ENCODE measurements around the gene FBXO11. TPM values are rescaled to one million over a fixed set of nuclear protein-coding genes. Genes with fewer than 3 reads are reported as not detected.

Gene FBXO11
- total RNA-seq = 34.7 TPM
- long read RNA-seq, full-length matches to known transcripts = 42 of 50 reads
- long read RNA-seq, partial matches to known transcripts = 4 of 50 reads
- long read RNA-seq, other reads (novel, unspliced or antisense) = 4 of 50 reads

DNA sequence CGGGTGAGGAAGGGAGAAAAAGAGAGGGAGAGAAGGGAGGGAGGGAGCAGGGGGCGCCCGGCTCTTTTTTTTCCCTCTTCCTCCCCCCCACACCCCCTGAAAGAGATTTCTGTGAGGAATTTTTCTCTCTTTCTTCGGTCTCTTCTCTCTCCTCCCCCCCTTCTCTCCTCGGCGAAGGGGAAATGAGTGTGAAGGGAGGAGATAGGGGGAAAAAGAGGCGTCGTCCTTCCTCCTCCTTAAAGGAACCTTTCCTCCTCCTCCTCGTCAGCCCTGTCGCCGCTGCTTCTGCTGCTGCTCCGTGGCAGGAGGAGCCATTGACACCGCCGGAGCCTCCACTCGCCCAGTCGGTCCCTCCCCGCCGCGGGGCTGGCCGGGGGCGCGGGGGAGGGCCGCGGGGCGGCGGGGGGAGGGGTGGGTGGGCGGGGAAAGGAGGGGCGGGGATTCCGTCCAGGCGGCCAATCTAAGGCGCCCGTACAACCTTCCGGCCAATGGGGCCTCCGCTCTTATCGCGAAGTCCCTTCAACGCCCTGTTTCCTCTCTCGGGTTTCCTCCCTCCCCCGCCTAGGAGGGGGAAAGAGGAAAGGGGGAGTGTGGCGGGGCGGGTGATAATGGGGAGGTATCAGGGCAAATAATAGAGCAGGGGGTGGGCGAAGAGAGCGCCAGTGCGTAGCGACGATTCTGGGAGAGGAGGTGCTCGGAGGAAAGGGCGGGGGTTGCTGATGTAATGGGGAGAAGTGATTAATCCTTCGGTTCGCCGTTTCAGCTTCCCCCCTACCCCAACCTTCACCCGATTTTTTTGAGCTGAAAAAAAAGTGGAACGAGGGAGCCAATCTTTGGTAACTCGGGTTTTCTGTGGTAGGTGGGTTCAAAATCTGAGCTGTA, at the start of gene FBXO11:
Gene FBXO11 (minus strand): TSS at position 342 of the 882 bp plus-strand sequence. CDS start 778 bp downstream, outside the sequence.
- Histone ChIP-seq H3K27me3 (ENCODE audit: low read depth) (no peaks in the 10 kb centered on the region), H3K27ac (replicated peaks) (peak within 1 kb of the TSS; percentile 99), H3K36me3 (no peaks in the 10 kb centered on the region), H3K4me3 (peak within 1 kb of the TSS; percentile 98), H3K4me1 (peaks cover 56% of the 10 kb centered on the region), H3K9me3 (replicated peaks) (no peaks in the 10 kb centered on the region)
- intact Hi-C loops (cut with micrococcal nuclease) = loop anchor here (2.0 kb wide), 1 partner anchor 200 kb away; no protein-coding TSS in a partner anchor
- DNase-seq = peak; percentile 96
- TF ChIP-seq, protein P1, sequence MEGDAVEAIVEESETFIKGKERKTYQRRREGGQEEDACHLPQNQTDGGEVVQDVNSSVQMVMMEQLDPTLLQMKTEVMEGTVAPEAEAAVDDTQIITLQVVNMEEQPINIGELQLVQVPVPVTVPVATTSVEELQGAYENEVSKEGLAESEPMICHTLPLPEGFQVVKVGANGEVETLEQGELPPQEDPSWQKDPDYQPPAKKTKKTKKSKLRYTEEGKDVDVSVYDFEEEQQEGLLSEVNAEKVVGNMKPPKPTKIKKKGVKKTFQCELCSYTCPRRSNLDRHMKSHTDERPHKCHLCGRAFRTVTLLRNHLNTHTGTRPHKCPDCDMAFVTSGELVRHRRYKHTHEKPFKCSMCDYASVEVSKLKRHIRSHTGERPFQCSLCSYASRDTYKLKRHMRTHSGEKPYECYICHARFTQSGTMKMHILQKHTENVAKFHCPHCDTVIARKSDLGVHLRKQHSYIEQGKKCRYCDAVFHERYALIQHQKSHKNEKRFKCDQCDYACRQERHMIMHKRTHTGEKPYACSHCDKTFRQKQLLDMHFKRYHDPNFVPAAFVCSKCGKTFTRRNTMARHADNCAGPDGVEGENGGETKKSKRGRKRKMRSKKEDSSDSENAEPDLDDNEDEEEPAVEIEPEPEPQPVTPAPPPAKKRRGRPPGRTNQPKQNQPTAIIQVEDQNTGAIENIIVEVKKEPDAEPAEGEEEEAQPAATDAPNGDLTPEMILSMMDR (IDR thresholded peaks at IDR 0.05; ENCODE audit: borderline replicate concordance) = peak; percentile 71

DNA sequence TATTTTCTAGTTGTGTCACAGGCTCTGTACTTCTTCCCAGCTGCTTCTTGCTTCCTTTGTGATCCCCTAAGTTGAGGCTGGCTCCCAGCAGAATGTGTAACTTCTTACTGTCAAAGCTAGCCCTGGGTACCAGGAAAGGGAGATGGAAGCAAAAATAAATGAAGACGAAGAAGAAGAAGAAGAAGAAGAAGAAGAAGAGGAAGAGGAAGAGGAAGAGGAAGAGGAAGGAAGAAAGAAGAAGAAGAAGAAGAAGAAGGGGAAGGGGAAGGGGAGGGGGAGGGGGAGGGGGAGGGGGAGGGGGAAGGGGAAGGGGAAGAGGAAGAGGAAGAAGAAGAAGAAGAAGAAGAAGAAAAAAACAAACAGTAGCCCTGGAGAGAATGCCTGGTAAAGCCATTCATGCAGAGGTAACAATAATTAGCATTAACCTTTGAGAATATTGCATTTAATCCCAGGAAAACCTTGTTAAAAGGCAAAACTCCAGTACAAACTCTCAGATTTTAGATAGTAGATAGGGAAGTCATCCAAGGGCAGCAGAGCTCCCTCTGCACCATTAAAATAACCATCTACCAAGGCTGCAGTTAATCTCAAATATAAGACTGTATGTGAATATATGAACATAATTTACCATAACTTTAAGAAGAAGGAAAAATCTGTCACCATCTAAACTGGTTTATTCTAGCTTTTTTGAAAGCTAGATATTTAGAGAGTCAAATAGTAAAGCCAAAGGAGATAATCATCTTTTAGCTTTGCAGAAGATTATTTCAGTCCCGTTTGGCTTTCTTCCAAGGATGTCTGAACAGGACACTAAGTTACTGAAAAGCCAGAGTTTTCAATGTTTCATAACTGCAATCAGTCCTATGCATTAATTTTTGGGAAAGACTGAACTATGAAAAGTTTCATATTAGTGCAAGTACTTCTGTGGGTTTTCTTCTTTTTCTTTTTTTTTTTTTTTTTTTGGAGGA, 44.3 kb upstream of the FBXO11 start:
- intact Hi-C loops (cut with micrococcal nuclease) = no loop called here
- H3K9me3 ChIP-seq (replicated peaks) = no peaks in the 10 kb centered on the region
- no peak overlapping the region for H3K4me3 ChIP-seq
- H3K4me1 ChIP-seq = no peaks in the 10 kb centered on the region
- H3K36me3 ChIP-seq = no peaks in the 10 kb centered on the region
- no peak overlapping the region for H3K27ac ChIP-seq (replicated peaks)
- DNase-seq = no peak
- TF ChIP-seq, protein P1 (IDR thresholded peaks at IDR 0.05; ENCODE audit: borderline replicate concordance) = no peak
- peaks cover 10% of the 10 kb centered on the region for H3K27me3 ChIP-seq (ENCODE audit: low read depth)

DNA sequence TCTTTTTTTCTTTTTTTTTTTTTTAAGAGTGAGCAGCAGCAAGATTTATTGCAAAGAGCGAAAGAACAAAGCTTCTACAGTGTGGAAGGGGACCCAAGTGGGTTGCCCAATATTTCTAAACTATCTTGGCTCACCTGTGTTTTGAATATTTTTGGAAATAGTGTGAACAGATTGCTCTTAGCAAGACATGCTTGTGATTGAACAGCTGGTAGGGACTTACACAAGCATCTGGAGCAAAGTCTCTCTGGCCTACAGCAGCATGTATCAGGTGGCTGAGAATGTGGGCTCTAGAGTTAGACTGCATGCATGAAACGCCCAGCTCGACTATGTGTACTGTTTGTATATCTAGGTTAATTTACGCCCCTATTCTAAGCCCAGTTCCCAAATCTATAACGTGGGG, 40.3 kb upstream of the FBXO11 start:
- TF ChIP-seq, protein P1 (IDR thresholded peaks at IDR 0.05; ENCODE audit: borderline replicate concordance) = no peak
- no peaks in the 10 kb centered on the region for H3K4me1 ChIP-seq
- no peaks in the 10 kb centered on the region for H3K9me3 ChIP-seq (replicated peaks)
- H3K27ac ChIP-seq (replicated peaks) = no peak overlapping the region
- intact Hi-C loops (cut with micrococcal nuclease) = no loop called here
- DNase-seq = no peak
- peaks cover 4% of the 10 kb centered on the region for H3K27me3 ChIP-seq (ENCODE audit: low read depth)
- no peak overlapping the region for H3K4me3 ChIP-seq
- H3K36me3 ChIP-seq = no peaks in the 10 kb centered on the region

DNA sequence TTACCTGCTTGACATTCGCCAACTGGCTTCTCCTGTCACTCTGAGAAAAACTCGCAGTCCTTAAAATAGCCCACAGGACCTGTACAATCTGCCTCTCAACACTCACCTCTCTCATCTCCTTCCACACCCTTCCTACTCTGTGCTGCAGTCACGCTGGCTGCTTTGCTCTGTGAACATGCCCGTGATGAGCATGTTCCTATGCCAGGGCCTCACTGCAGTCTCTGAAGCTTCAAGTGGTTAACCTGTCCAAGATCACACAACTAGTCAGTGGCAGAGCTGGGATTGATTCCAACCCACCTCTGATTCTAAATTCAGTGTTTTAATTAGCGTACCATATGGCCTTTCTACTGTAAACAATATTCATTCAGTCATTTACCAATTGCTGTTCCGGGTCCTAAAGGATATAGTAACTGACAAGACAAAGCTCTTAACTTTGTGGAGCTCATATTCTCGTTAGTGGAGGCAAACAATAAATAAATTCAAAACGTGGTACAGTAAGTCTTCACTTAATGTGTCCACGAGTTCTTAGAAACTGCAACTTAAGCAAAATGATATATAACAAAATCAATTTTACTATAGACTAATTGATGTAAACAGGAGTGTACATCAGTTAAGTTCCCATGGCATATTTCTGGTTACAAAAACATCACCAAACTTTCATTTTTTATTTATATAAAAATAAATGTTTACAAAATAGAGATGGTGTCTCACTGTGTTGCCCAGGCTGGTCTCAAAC, 38.9 kb upstream of the FBXO11 start:
- H3K4me3 ChIP-seq = no peak overlapping the region
- TF ChIP-seq, protein P1 (IDR thresholded peaks at IDR 0.05; ENCODE audit: borderline replicate concordance) = no peak
- no peaks in the 10 kb centered on the region for H3K9me3 ChIP-seq (replicated peaks)
- no peak for DNase-seq
- H3K4me1 ChIP-seq = no peaks in the 10 kb centered on the region
- peaks cover 4% of the 10 kb centered on the region for H3K27me3 ChIP-seq (ENCODE audit: low read depth)
- intact Hi-C loops (cut with micrococcal nuclease) = no loop called here
- H3K27ac ChIP-seq (replicated peaks) = no peak overlapping the region
- no peaks in the 10 kb centered on the region for H3K36me3 ChIP-seq
